ENCODE results near the gene CCL16.

Gene CCL16

GRCh38 chr17:35965272-35965671 lies 16.0 kb downstream of the CCL16 start:
- Histone ChIP-seq H3K27me3 (ENCODE audit: insufficient read depth, poor library complexity, severe bottlenecking) (no peaks in the 10 kb centered on the region), H3K4me3 (replicated peaks; ENCODE audit: insufficient read depth, low read length) (no peak overlapping the region), H3K27ac (replicated peaks) (no peak overlapping the region)
- no peak for DNase-seq (ENCODE audit: low read depth in 1 of 2, low spot score in 1 of 2)
- no peak for TF ChIP-seq GABPA (IDR thresholded peaks at IDR 0.05; ENCODE audit: low read depth)
- no peak for TF ChIP-seq POLR2AphosphoS5 (IDR thresholded peaks at IDR 0.05; ENCODE audit: low read depth)
- TF ChIP-seq CTCF (IDR thresholded peaks at IDR 0.05; ENCODE audit: insufficient read depth, low read length) = no peak
- TF ChIP-seq REST (IDR thresholded peaks at IDR 0.05; ENCODE audit: insufficient replicate concordance, low read depth) = no peak
- no peak for TF ChIP-seq SPI1 (IDR thresholded peaks at IDR 0.05; ENCODE audit: borderline replicate concordance, low read depth)

GRCh38 chr17:35963663-35964062 lies 17.6 kb downstream of the CCL16 start:
- Histone ChIP-seq H3K27me3 (ENCODE audit: insufficient read depth, poor library complexity, severe bottlenecking) (no peaks in the 10 kb centered on the region), H3K4me3 (replicated peaks; ENCODE audit: insufficient read depth, low read length) (no peak overlapping the region), H3K27ac (replicated peaks) (no peak overlapping the region)
- TF ChIP-seq REST (IDR thresholded peaks at IDR 0.05; ENCODE audit: insufficient replicate concordance, low read depth) (no peak), CTCF (IDR thresholded peaks at IDR 0.05; ENCODE audit: insufficient read depth, low read length) (no peak), SPI1 (IDR thresholded peaks at IDR 0.05; ENCODE audit: borderline replicate concordance, low read depth) (no peak), GABPA (IDR thresholded peaks at IDR 0.05; ENCODE audit: low read depth) (no peak), POLR2AphosphoS5 (IDR thresholded peaks at IDR 0.05; ENCODE audit: low read depth) (no peak)
- no peak for DNase-seq (ENCODE audit: low read depth in 1 of 2, low spot score in 1 of 2)

GRCh38 chr17:35953720-35954119 lies 27.6 kb downstream of the CCL16 start:
- Histone ChIP-seq H3K27ac (replicated peaks) (no peak overlapping the region), H3K4me3 (replicated peaks; ENCODE audit: insufficient read depth, low read length) (no peak overlapping the region), H3K27me3 (ENCODE audit: insufficient read depth, poor library complexity, severe bottlenecking) (no peaks in the 10 kb centered on the region)
- TF ChIP-seq SPI1 (IDR thresholded peaks at IDR 0.05; ENCODE audit: borderline replicate concordance, low read depth) (no peak), POLR2AphosphoS5 (IDR thresholded peaks at IDR 0.05; ENCODE audit: low read depth) (no peak), REST (IDR thresholded peaks at IDR 0.05; ENCODE audit: insufficient replicate concordance, low read depth) (no peak), CTCF (IDR thresholded peaks at IDR 0.05; ENCODE audit: insufficient read depth, low read length) (no peak), GABPA (IDR thresholded peaks at IDR 0.05; ENCODE audit: low read depth) (no peak)
- no peak for DNase-seq (ENCODE audit: low read depth in 1 of 2, low spot score in 1 of 2)
